ENCODE data around the gene ZNF71.

DNA sequence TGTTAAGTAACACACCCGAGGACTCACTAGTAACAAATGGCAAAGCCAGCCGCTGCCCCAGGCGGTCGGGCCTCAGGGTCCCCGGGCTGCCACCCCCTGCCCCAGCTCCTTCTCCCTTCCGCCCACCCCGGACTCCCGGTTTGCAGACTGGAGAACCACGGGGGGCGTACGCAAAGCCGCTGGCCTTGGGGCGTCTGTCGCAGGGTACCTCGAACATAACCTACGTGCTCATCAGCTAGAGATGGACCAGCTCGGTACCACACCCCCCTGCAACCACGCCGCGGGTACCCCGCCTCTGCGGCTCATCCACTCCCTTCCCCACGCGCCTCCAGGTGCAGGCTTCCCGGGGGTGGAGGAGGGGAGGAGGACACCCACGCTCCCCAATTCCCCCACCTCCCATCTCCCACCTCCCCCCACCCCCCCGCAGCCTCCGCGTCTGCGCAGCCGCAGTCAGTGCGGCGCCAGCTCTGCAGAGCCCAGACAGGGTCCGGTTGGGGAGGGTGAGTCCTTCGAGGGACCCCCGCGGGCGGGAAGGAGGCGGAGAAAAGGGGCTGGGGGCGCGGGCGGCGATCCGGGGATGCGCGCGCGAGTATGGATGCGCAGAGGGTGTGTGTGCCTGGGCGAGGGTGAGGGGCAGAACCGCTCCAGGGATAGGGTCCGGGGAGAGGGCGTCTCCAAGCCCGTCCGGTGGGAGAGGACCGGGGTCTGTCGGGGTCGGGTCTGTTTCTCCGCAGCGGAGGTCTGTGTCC lies 47.8 kb downstream of the ZNF71 start, which contains the start of gene SMIM17:
- TF ChIP-seq GATA3 (IDR thresholded peaks at IDR 0.05; ENCODE audit: low read depth, low read length) (no peak), GATA2 (IDR thresholded peaks at IDR 0.05; ENCODE audit: low read depth, low read length) (no peak)
